ENCODE results near the gene MEF2D.

GRCh38 chr1:156503698-156504437 is 3.3 kb upstream of the MEF2D start:
- TF ChIP-seq, protein P1, sequence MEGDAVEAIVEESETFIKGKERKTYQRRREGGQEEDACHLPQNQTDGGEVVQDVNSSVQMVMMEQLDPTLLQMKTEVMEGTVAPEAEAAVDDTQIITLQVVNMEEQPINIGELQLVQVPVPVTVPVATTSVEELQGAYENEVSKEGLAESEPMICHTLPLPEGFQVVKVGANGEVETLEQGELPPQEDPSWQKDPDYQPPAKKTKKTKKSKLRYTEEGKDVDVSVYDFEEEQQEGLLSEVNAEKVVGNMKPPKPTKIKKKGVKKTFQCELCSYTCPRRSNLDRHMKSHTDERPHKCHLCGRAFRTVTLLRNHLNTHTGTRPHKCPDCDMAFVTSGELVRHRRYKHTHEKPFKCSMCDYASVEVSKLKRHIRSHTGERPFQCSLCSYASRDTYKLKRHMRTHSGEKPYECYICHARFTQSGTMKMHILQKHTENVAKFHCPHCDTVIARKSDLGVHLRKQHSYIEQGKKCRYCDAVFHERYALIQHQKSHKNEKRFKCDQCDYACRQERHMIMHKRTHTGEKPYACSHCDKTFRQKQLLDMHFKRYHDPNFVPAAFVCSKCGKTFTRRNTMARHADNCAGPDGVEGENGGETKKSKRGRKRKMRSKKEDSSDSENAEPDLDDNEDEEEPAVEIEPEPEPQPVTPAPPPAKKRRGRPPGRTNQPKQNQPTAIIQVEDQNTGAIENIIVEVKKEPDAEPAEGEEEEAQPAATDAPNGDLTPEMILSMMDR (conservative IDR thresholded peaks at IDR 0.05; ENCODE audit: low read length) = no peak
- TF ChIP-seq EZH2phosphoT487 (IDR thresholded peaks at IDR 0.05; ENCODE audit: borderline replicate concordance) = no peak
